K562 (cell line): ENCODE results near the gene ACADL.

Source experiments
- NELFE ChIP-seq: IDR thresholded peaks from 2 replicates; pipeline ENCODE4 v1.6.1; 2011; ENCODE audit warnings: mild to moderate bottlenecking; ENCODE audit not compliant: insufficient read depth, insufficient read length
- POLR2AphosphoS5 ChIP-seq: IDR thresholded peaks from 2 replicates; pipeline ENCODE4 v1.6.1; 2011; ENCODE audit warnings: mild to moderate bottlenecking, low read depth, low read length, moderate library complexity; ENCODE audit not compliant: control insufficient read depth, insufficient read depth
- POLR3G ChIP-seq: IDR thresholded peaks from 2 replicates; pipeline ENCODE4 v1.6.1; 2011; ENCODE audit not compliant: insufficient read length, insufficient replicate concordance; ENCODE audit errors: extremely low read depth
- TF ChIP-seq, protein P1 (sequence below), 2 experiments: fragments of 200-800 bp in 1 of 2; sonication (Bioruptor generic) in 1 of 2; sonication (generic) in 1 of 2; formaldehyde crosslinking in 1 of 2; IDR thresholded peaks in 1 of 2; conservative IDR thresholded peaks in 1 of 2; 2 replicates each; pipeline versions ENCODE4 v1.5.0 to v1.6.1; 2016 to 2020; ENCODE audit warnings: missing compliant biosample characterization in 1 of 2, missing genetic modification characterization in 1 of 2, missing genetic modification reagents in 1 of 2
- TF ChIP-seq, protein P2 (sequence below): sonication (generic); formaldehyde crosslinking; IDR thresholded peaks from 2 replicates; pipeline ENCODE4 v1.8.0; 2023; ENCODE audit warnings: mild to moderate bottlenecking, missing genetic modification reagents

DNA sequence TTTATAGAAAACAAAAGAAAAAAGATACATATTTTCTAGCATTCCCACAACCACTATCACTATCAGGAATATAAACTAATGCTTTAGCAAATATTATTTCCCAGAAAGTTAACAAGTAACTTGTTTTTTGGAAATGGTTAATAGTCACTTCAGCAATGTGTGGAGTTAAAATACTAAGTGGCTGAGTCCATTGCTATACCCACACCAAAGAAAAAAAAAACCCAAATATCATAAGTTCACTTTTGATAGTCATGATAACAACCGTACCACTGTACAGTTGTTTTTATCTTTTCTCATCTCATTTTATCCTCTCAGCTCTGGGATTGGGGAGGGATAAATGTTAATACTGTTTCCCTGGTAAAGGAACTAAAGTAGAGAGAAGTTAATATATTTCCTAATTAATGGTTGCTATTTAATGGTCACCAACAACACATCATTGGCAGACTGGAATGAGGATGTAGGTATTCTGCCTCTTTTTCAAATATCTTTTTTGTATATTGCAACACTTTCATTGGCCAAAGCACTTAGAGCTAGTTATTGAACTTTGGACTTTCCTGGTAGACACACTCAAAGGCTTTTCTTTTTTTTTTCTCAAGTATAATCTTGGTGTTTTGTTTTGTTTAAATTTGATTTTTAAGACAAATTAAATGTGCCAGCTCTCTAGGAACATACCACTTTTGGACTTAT is 35.7 kb downstream of the ACADL start:
- TF ChIP-seq NELFE (no peak), POLR3G (no peak), POLR2AphosphoS5 (no peak)
- TF ChIP-seq, protein P1, sequence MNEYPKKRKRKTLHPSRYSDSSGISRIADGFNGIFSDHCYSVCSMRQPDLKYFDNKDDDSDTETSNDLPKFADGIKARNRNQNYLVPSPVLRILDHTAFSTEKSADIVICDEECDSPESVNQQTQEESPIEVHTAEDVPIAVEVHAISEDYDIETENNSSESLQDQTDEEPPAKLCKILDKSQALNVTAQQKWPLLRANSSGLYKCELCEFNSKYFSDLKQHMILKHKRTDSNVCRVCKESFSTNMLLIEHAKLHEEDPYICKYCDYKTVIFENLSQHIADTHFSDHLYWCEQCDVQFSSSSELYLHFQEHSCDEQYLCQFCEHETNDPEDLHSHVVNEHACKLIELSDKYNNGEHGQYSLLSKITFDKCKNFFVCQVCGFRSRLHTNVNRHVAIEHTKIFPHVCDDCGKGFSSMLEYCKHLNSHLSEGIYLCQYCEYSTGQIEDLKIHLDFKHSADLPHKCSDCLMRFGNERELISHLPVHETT (CRISPR knock-in tag; conservative IDR thresholded peaks at IDR 0.05 in 1 of 2, IDR thresholded peaks at IDR 0.05 in 1 of 2): no peak
- TF ChIP-seq, protein P2, sequence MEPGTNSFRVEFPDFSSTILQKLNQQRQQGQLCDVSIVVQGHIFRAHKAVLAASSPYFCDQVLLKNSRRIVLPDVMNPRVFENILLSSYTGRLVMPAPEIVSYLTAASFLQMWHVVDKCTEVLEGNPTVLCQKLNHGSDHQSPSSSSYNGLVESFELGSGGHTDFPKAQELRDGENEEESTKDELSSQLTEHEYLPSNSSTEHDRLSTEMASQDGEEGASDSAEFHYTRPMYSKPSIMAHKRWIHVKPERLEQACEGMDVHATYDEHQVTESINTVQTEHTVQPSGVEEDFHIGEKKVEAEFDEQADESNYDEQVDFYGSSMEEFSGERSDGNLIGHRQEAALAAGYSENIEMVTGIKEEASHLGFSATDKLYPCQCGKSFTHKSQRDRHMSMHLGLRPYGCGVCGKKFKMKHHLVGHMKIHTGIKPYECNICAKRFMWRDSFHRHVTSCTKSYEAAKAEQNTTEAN (CRISPR knock-in tag): no peak
